GM12878 (cell line): ENCODE measurements around the gene ZBED5. TPM values are rescaled to one million over a fixed set of nuclear protein-coding genes. Genes with fewer than 3 reads are reported as not detected.

ENCODE experiments used
- ATAC-seq: fragments of 200-7000 bp; cut with Tn5 transposase; 3 replicates; pipeline ENCODE4 v1.9.1; 2020; ENCODE audit warnings: mild to moderate bottlenecking, moderate library complexity
- BruUV-seq: library from RNA; stranded (reverse); fragments of 400-500 nt; replicated peaks from 2 replicates; lab custom pipeline; 2021; lab: Mats Ljungman, UMichigan
- CTCF ChIA-PET: fragments of 300-600 bp; sonication (Branson Sonifier 250); formaldehyde crosslinking; extraction: SDS; loops from one replicate; lab custom pipeline; 2021; ENCODE audit warnings: inconsistent platforms; lab: Yijun Ruan, JAX
- POLR2A ChIA-PET: fragments of 350-600 bp; formaldehyde crosslinking; extraction: SDS; loops from one replicate; lab custom pipeline; 2021; ENCODE audit warnings: inconsistent platforms; lab: Charles Lee
- RAD21 ChIA-PET: fragments of 300-600 bp; sonication (Branson Sonifier 250); formaldehyde crosslinking; loops from one replicate; lab custom pipeline; 2023; ENCODE audit warnings: antibody characterized with exemption; ENCODE audit not compliant: unreplicated experiment; lab: Charles Lee
- SMC1A ChIA-PET: fragments of 300-600 bp; sonication (Branson Sonifier 250); formaldehyde crosslinking; loops from one replicate; lab custom pipeline; 2023; ENCODE audit not compliant: unreplicated experiment, uncharacterized antibody; lab: Charles Lee
- DNase-seq: peaks from one replicate; pipeline ENCODE4 v3.0.0-alpha.2; 2011; ENCODE audit warnings: low read depth, low spot score
- FAIRE-seq: peaks from 3 replicates; lab custom pipeline; 2011; peaks lifted over from hg19 to GRCh38; lab: Jason Lieb, UNC
- H2AFZ ChIP-seq: 2 replicates; pipeline ENCODE4 v1.6.0; 2011; ENCODE audit warnings: low read depth, low read length, control low read depth; ENCODE audit not compliant: control insufficient read depth
- H3K27ac ChIP-seq: 2 replicates; pipeline ENCODE4 v1.5.1; 2011; ENCODE audit warnings: control low read depth; ENCODE audit not compliant: control insufficient read depth, insufficient read depth
- H3K27me3 ChIP-seq, 2 experiments: replicated peaks in 1 of 2; 2 replicates each; pipeline versions ENCODE4 v1.6.0 to v1.6.1; 2011; ENCODE audit warnings: low read length in 1 of 2; ENCODE audit not compliant: control insufficient read depth in 2 of 2, insufficient read depth in 2 of 2
- H3K36me3 ChIP-seq, 2 experiments: 2 replicates each; pipeline ENCODE4 v1.5.1; 2011; ENCODE audit warnings: low read length in 1 of 2; ENCODE audit not compliant: control insufficient read depth in 2 of 2, insufficient read depth in 2 of 2
- H3K4me1 ChIP-seq: 2 replicates; pipeline ENCODE4 v1.6.1; 2011; ENCODE audit warnings: mild to moderate bottlenecking, low read length, moderate library complexity, mixed read lengths; ENCODE audit not compliant: control insufficient read depth, insufficient read depth
- H3K4me2 ChIP-seq: 2 replicates; pipeline ENCODE4 v1.6.0; 2011; ENCODE audit warnings: control low read depth; ENCODE audit not compliant: control insufficient read depth, insufficient read depth
- H3K4me3 ChIP-seq: fragments of 200-600 bp; sonication (generic); 2 replicates; pipeline ENCODE4 v1.5.1; 2016
- H3K79me2 ChIP-seq: 2 replicates; pipeline ENCODE4 v1.6.0; 2011; ENCODE audit warnings: low read length; ENCODE audit not compliant: control insufficient read depth, insufficient read depth
- H3K9ac ChIP-seq: 2 replicates; pipeline ENCODE4 v1.8.0; 2011; ENCODE audit warnings: low read length, control low read depth, mixed read lengths; ENCODE audit not compliant: control insufficient read depth, insufficient read depth
- H3K9me3 ChIP-seq: replicated peaks from 3 replicates; pipeline ENCODE4 v1.5.1; 2011; ENCODE audit warnings: mild to moderate bottlenecking, low read length; ENCODE audit not compliant: control insufficient read depth, insufficient read depth
- H4K20me1 ChIP-seq: 2 replicates; pipeline ENCODE4 v1.6.0; 2011; ENCODE audit not compliant: control insufficient read depth, insufficient read depth
- CREM ChIP-seq: IDR thresholded peaks from 2 replicates; pipeline ENCODE4 v1.6.1; 2014; ENCODE audit warnings: antibody characterized with exemption, low read depth
- ETV6 ChIP-seq, 2 experiments: fragments of 450-650 bp in 1 of 2; IDR thresholded peaks in 1 of 2; conservative IDR thresholded peaks in 1 of 2; 2 replicates each; pipeline ENCODE4 v1.6.1; 2014; ENCODE audit warnings: antibody characterized with exemption in 1 of 2, borderline replicate concordance in 1 of 2, low read depth in 1 of 2, mild to moderate bottlenecking in 1 of 2, moderate library complexity in 1 of 2
- GATAD2B ChIP-seq: fragments of 450-650 bp; conservative IDR thresholded peaks from 2 replicates; pipeline ENCODE4 v1.6.1; 2017; ENCODE audit warnings: low read depth, mild to moderate bottlenecking, moderate library complexity
- HDGF ChIP-seq: fragments of 450-650 bp; IDR thresholded peaks from 2 replicates; pipeline ENCODE4 v1.6.1; 2016; ENCODE audit warnings: antibody characterized with exemption
- IKZF1 ChIP-seq: fragments of 450-650 bp; conservative IDR thresholded peaks from 2 replicates; pipeline ENCODE4 v1.6.1; 2017; ENCODE audit warnings: antibody characterized with exemption, mild to moderate bottlenecking
- ZBTB4 ChIP-seq: fragments of 450-650 bp; formaldehyde crosslinking; IDR thresholded peaks from 2 replicates; pipeline ENCODE4 v1.4.0; 2022; ENCODE audit warnings: mild to moderate bottlenecking, moderate library complexity
- WGBS: methylation state at CpG from one replicate; pipeline ENCODE4 v1.1.6; 2016; ENCODE audit warnings: low lambda C conversion rate; ENCODE audit not compliant: insufficient replicate concordance, insufficient coverage; ENCODE audit errors: missing lambda C conversion rate; 5-methylcytosine and 5-hydroxymethylcytosine counted together
- in situ Hi-C: fragments of 300-500 bp; cut with MboI; formaldehyde crosslinking; loops from 9 replicates; pipeline ENCODE4 v1.14.3; 2018; ENCODE audit warnings: mixed read lengths
- intact Hi-C: fragments of 100-400 bp; cut with micrococcal nuclease; formaldehyde crosslinking; loops from one replicate; pipeline ENCODE4 v1.14.2; 2022; ENCODE audit not compliant: unreplicated experiment
- polyA plus RNA-seq, 11 experiments: library from polyadenylated mRNA; depleted of rRNA in 4 of 11; unstranded in 6 of 11; stranded (reverse) in 5 of 11; fragments of >200 nt; fragmentation: Nextera tagmentation in 4 of 11; fragmentation: Illumina TruSeq in 1 of 11; extraction: Ambion mirVana in 4 of 11; extraction: Trizol in 1 of 11; gene quantifications; 1 replicate in 1 of 11; 2 replicates in 10 of 11; pipeline versions ENCODE4 v1.2.1 to v1.2.3, GENCODE V29; 2011 to 2016; ENCODE audit warnings: inconsistent platforms in 2 of 11, missing spikeins in 2 of 11, low read depth in 1 of 11
- total RNA-seq, 4 experiments: library from RNA; depleted of rRNA in 3 of 4; stranded (reverse); fragments of >200 nt in 3 of 4; fragmentation: Illumina TruSeq in 1 of 4; extraction: Trizol in 1 of 4; gene quantifications; 2 replicates each; pipeline versions ENCODE4 v1.2.1 to v1.2.3, GENCODE V29; 2013 to 2021

ZBED5 gene
- total and polyA plus RNA-seq, 10 of the 15 experiments (the other 5 are each of a cell fraction or from before 2014, with no cell fraction given), result 27.3 to 86.8 (median 37.6) TPM

GRCh38 chr11:10900681-10901415 lies 43.0 kb upstream of the ZBED5 start:
- H3K4me1 ChIP-seq, result no peaks in the 10 kb centered on the region; the same call in 1 of the 2 replicates
- H2AFZ ChIP-seq, result no peak overlapping the region
- no peak for DNase-seq
- in situ Hi-C loops, result no loop called here
- POLR2A ChIA-PET, result interaction anchor here (0.6 to 0.7 kb wide), 2 partner anchors 634 to 1141 kb away, joined by 3 read pairs; no protein-coding TSS in a partner anchor
- no peaks in the 10 kb centered on the region for H3K9me3 ChIP-seq
- H3K4me3 ChIP-seq, result no peak overlapping the region
- no peak for ATAC-seq
- SMC1A ChIA-PET, result interaction anchor here (0.8 to 1.5 kb wide), 3 partner anchors 20 to 52 kb away, joined by 3 read pairs; no protein-coding TSS in a partner anchor
- no TSS peak for BruUV-seq
- intact Hi-C loops, result no loop called here
- TF ChIP-seq IKZF1 (no peak), GATAD2B (no peak), CREM (no peak), HDGF (no peak), ETV6 (conservative IDR thresholded peaks at IDR 0.05 in 1 of 2, IDR thresholded peaks at IDR 0.05 in 1 of 2; ENCODE audit: borderline replicate concordance in 1 of 2, low read depth in 1 of 2) (no peak), ZBTB4 (no peak)
- FAIRE-seq, result no peak
- no peaks in the 10 kb centered on the region for H4K20me1 ChIP-seq
- RAD21 ChIA-PET, result interaction anchor here (1.2 kb wide), 1 partner anchor 105 kb away, joined by 3 read pairs; no protein-coding TSS in a partner anchor
- no peak overlapping the region for H3K4me2 ChIP-seq
- H3K36me3 ChIP-seq, result no peaks in the 10 kb centered on the region
- 69% methylated on average over 9 of the region's 9 CpGs for WGBS
- CTCF ChIA-PET, result interaction anchor here (0.6 to 1.7 kb wide), 7 partner anchors 8 to 1060 kb away, joined by 3 to 5 read pairs (median 3); no protein-coding TSS in a partner anchor
- H3K79me2 ChIP-seq, result no peaks in the 10 kb centered on the region
- no peaks in the 10 kb centered on the region; a peak in 1 of 4 replicates for H3K27me3 ChIP-seq
- no peak overlapping the region for H3K9ac ChIP-seq
- H3K27ac ChIP-seq, result no peak overlapping the region
